ENCODE measurements around the gene FIBCD1.

DNA sequence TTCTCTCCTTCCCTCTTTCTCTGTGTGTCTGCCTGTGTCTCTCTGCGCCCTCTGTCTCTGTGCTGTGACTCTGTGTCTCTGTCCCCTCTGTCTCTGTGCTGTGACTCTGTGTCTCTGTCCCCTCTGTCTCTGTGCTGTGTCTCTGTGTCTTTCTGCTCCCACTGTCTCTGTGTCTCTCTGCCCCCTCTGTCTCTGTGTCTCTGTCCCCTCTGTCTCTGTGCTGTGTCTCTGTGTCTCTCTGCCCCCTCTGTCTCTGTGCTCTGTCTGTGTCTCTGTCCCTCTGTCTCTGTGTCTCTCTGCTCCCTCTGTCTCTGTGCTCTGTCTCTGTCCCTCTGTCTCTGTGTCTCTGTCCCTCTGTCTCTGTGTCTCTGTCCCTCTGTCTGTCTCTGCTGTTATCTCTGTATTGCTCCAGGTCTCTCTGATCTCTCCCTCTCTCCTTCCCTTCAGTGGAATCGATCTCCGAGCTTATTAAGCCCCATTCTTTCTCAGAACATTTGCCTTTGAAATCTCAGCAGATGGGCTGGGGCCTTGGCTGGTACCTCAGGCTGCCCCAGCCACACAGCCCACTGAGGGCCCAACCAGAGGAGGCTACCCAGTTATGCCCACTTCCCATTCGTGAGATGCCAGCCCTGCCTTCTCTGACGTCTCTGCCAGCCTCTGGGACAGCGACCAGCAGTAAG, 33.4 kb upstream of the FIBCD1 start:
- TF ChIP-seq, protein P1, sequence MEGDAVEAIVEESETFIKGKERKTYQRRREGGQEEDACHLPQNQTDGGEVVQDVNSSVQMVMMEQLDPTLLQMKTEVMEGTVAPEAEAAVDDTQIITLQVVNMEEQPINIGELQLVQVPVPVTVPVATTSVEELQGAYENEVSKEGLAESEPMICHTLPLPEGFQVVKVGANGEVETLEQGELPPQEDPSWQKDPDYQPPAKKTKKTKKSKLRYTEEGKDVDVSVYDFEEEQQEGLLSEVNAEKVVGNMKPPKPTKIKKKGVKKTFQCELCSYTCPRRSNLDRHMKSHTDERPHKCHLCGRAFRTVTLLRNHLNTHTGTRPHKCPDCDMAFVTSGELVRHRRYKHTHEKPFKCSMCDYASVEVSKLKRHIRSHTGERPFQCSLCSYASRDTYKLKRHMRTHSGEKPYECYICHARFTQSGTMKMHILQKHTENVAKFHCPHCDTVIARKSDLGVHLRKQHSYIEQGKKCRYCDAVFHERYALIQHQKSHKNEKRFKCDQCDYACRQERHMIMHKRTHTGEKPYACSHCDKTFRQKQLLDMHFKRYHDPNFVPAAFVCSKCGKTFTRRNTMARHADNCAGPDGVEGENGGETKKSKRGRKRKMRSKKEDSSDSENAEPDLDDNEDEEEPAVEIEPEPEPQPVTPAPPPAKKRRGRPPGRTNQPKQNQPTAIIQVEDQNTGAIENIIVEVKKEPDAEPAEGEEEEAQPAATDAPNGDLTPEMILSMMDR (IDR thresholded peaks at IDR 0.05 in 2 of 3, conservative IDR thresholded peaks at IDR 0.05 in 1 of 3; ENCODE audit: insufficient read depth in 2 of 3, low read depth in 1 of 3, low read length in 3 of 3): no peak
- TF ChIP-seq MAFF (IDR thresholded peaks at IDR 0.05; ENCODE audit: low read length) (no peak), ATF7 (IDR thresholded peaks at IDR 0.05) (no peak)

All from K562 (cell line).